ENCODE measurements around the gene ABHD10.
A peak's percentile ranks its signal among the peaks of the same experiment; 100 is the strongest.

The ABHD10 gene

GRCh38 chr3:111978583-111979433 lies at the start of gene ABHD10:
ABHD10 (plus strand) TSS chr3:111979026; CDS start chr3:111979062, 36 bp downstream.
- DNase-seq (ENCODE audit: low read depth in 2 of 2), result peak; percentile 96

- DNase-seq (ENCODE audit: low read depth in 2 of 2), result no peak
Measured at GRCh38 chr3:111929484-111929883, 49.3 kb upstream of the ABHD10 start.

- DNase-seq (ENCODE audit: low read depth in 2 of 2), result no peak
Measured at GRCh38 chr3:111932946-111933345, 45.9 kb upstream of the ABHD10 start.

- DNase-seq (ENCODE audit: low read depth in 2 of 2), result no peak
Measured at GRCh38 chr3:111936191-111936841, 42.5 kb upstream of the ABHD10 start.

- DNase-seq (ENCODE audit: low read depth in 2 of 2), result no peak
Measured at GRCh38 chr3:111936967-111937366, 41.9 kb upstream of the ABHD10 start.

GRCh38 chr3:111937871-111938270 lies 41.0 kb upstream of the ABHD10 start:
- DNase-seq (ENCODE audit: low read depth in 2 of 2), result no peak

- no peak for DNase-seq (ENCODE audit: low read depth in 2 of 2)
Measured at GRCh38 chr3:111939873-111940272, 39.0 kb upstream of the ABHD10 start.

GRCh38 chr3:111943533-111943932 lies 35.3 kb upstream of the ABHD10 start:
- DNase-seq (ENCODE audit: low read depth in 2 of 2), result no peak

GRCh38 chr3:111944372-111944771 lies 34.5 kb upstream of the ABHD10 start:
- no peak for DNase-seq (ENCODE audit: low read depth in 2 of 2)

- no peak for DNase-seq (ENCODE audit: low read depth in 2 of 2)
Measured at GRCh38 chr3:111947231-111947630, 31.6 kb upstream of the ABHD10 start.

GRCh38 chr3:111948786-111949185 lies 30.0 kb upstream of the ABHD10 start:
- no peak for DNase-seq (ENCODE audit: low read depth in 2 of 2)

GRCh38 chr3:111949712-111950111 lies 29.1 kb upstream of the ABHD10 start:
- no peak for DNase-seq (ENCODE audit: low read depth in 2 of 2)

- DNase-seq (ENCODE audit: low read depth in 2 of 2), result no peak
Measured at GRCh38 chr3:111951032-111951431, 27.8 kb upstream of the ABHD10 start.

GRCh38 chr3:111952086-111952485 lies 26.7 kb upstream of the ABHD10 start:
- DNase-seq (ENCODE audit: low read depth in 2 of 2), result no peak

GRCh38 chr3:111952866-111953450 lies 25.9 kb upstream of the ABHD10 start:
- no peak for DNase-seq (ENCODE audit: low read depth in 2 of 2)

- DNase-seq (ENCODE audit: low read depth in 2 of 2), result no peak
Measured at GRCh38 chr3:111954228-111954990, 24.4 kb upstream of the ABHD10 start.

GRCh38 chr3:111955876-111956275 lies 22.9 kb upstream of the ABHD10 start:
- no peak for DNase-seq (ENCODE audit: low read depth in 2 of 2)

- no peak for DNase-seq (ENCODE audit: low read depth in 2 of 2)
Measured at GRCh38 chr3:111956449-111956848, 22.4 kb upstream of the ABHD10 start.

- DNase-seq (ENCODE audit: low read depth in 2 of 2), result no peak
Measured at GRCh38 chr3:111956995-111957734, 21.7 kb upstream of the ABHD10 start.

GRCh38 chr3:111961461-111962164 lies 17.2 kb upstream of the ABHD10 start:
- DNase-seq (ENCODE audit: low read depth in 2 of 2), result no peak

- DNase-seq (ENCODE audit: low read depth in 2 of 2), result no peak
Measured at GRCh38 chr3:111963424-111963823, 15.4 kb upstream of the ABHD10 start.

Data from stimulated activated CD4-positive, alpha-beta T cell treated with anti-CD3 and anti-CD28 coated beads, Interleukin-1b, Interleukin-23, amount 100 ng/mL, for 4 hours (primary cell).